K562 (cell line): ENCODE measurements around the gene PLCD1.

ENCODE experiments used
- ATF7 ChIP-seq: fragments of 450-650 bp; IDR thresholded peaks from 2 replicates; pipeline ENCODE4 v1.7.1; 2014; ENCODE audit warnings: mild to moderate bottlenecking, moderate library complexity
- BCOR ChIP-seq: fragments of 450-650 bp; IDR thresholded peaks from 2 replicates; pipeline ENCODE4 v1.6.1; 2016
- CREB1 ChIP-seq, 2 experiments: sonication (generic) in 1 of 2; formaldehyde crosslinking in 1 of 2; IDR thresholded peaks; 2 replicates each; pipeline versions ENCODE4 v1.6.1 to v1.8.0; 2012 to 2022; ENCODE audit warnings: inconsistent platforms in 1 of 2, mild to moderate bottlenecking in 1 of 2, missing genetic modification reagents in 1 of 2, moderate library complexity in 1 of 2
- CTCF ChIP-seq, 3 experiments: IDR thresholded peaks in 2 of 3; conservative IDR thresholded peaks in 1 of 3; 2 replicates each; pipeline ENCODE4 v1.5.1; 2011 to 2012; ENCODE audit warnings: low read length in 3 of 3, mild to moderate bottlenecking in 3 of 3, control low read depth in 2 of 3, improper control_type of control experiment in 1 of 3, inconsistent platforms in 1 of 3, low read depth in 1 of 3, mixed read lengths in 1 of 3, moderate library complexity in 1 of 3; ENCODE audit not compliant: insufficient read depth in 2 of 3
- EZH2 ChIP-seq: IDR thresholded peaks from 2 replicates; pipeline ENCODE4 v1.6.1; 2012; ENCODE audit warnings: low read depth, mild to moderate bottlenecking, inconsistent platforms, low read length, borderline replicate concordance
- HCFC1 ChIP-seq: IDR thresholded peaks from 2 replicates; pipeline ENCODE4 v1.6.1; 2012; ENCODE audit warnings: low read depth, low read length, improper control_type of control experiment
- MAX ChIP-seq: sonication (generic); formaldehyde crosslinking; IDR thresholded peaks from 2 replicates; pipeline ENCODE4 v1.9.0; 2022; ENCODE audit warnings: mild to moderate bottlenecking, missing genetic modification reagents
- MED1 ChIP-seq: sonication (generic); formaldehyde crosslinking; IDR thresholded peaks from 2 replicates; pipeline ENCODE4 v1.8.1; 2023; ENCODE audit warnings: missing genetic modification reagents, borderline replicate concordance
- NR2C2 ChIP-seq, 2 experiments: fragments of 200-800 bp in 1 of 2; sonication (Bioruptor generic) in 1 of 2; sonication (generic) in 1 of 2; formaldehyde crosslinking in 1 of 2; IDR thresholded peaks; 2 replicates each; pipeline versions ENCODE4 v1.6.1 to v1.8.0; 2016 to 2022; ENCODE audit warnings: mild to moderate bottlenecking in 1 of 2, missing compliant biosample characterization in 1 of 2, missing genetic modification characterization in 1 of 2, missing genetic modification reagents in 1 of 2
- ZNF584 ChIP-seq: fragments of 200-800 bp; sonication (Bioruptor generic); IDR thresholded peaks from 2 replicates; pipeline ENCODE4 v1.6.1; 2016; ENCODE audit warnings: low read depth, mild to moderate bottlenecking, missing genetic modification characterization, missing compliant biosample characterization
- TF ChIP-seq, protein P1 (sequence below): sonication (generic); formaldehyde crosslinking; IDR thresholded peaks from 2 replicates; pipeline ENCODE4 v1.8.1; 2023; ENCODE audit warnings: mild to moderate bottlenecking, missing genetic modification reagents

GRCh38 chr3:37996785-37997301, 32.6 kb downstream of the PLCD1 start:
- 0 out of 2 replicates have a peak, but pooled peaks have one; percentile 32 for TF ChIP-seq NR2C2 (CRISPR knock-in tag; IDR thresholded peaks at IDR 0.05)
- TF ChIP-seq NR2C2 (tag; IDR thresholded peaks at IDR 0.05), result no peak
- TF ChIP-seq ATF7, result peak; percentile 75
- TF ChIP-seq MED1 (CRISPR knock-in tag), result no peak
- TF ChIP-seq ZNF584 (CRISPR knock-in tag), result no peak
- peak; percentile 64; the same call in 1 of the 2 replicates for TF ChIP-seq CREB1 (IDR thresholded peaks at IDR 0.05)
- TF ChIP-seq CREB1 (CRISPR knock-in tag; IDR thresholded peaks at IDR 0.05), result peak; percentile 85
- no peak for TF ChIP-seq BCOR
- peak; percentile 95 to 99 (median 98) for TF ChIP-seq CTCF (IDR thresholded peaks at IDR 0.05 in 2 of 3, conservative IDR thresholded peaks at IDR 0.05 in 1 of 3; ENCODE audit: insufficient read depth in 2 of 3, low read depth in 1 of 3, low read length in 3 of 3)
- TF ChIP-seq MAX, result peak; percentile 93
- peak; percentile 53; the same call in 1 of the 2 replicates for TF ChIP-seq HCFC1
- TF ChIP-seq, protein P1, sequence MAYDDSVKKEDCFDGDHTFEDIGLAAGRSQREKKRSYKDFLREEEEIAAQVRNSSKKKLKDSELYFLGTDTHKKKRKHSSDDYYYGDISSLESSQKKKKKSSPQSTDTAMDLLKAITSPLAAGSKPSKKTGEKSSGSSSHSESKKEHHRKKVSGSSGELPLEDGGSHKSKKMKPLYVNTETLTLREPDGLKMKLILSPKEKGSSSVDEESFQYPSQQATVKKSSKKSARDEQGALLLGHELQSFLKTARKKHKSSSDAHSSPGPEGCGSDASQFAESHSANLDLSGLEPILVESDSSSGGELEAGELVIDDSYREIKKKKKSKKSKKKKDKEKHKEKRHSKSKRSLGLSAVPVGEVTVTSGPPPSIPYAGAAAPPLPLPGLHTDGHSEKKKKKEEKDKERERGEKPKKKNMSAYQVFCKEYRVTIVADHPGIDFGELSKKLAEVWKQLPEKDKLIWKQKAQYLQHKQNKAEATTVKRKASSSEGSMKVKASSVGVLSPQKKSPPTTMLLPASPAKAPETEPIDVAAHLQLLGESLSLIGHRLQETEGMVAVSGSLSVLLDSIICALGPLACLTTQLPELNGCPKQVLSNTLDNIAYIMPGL (CRISPR knock-in tag), result no peak; the same call in 1 of the 2 replicates
- TF ChIP-seq EZH2, result no peak
